ENCODE data around the gene MACROD1.

The MACROD1 gene

DNA sequence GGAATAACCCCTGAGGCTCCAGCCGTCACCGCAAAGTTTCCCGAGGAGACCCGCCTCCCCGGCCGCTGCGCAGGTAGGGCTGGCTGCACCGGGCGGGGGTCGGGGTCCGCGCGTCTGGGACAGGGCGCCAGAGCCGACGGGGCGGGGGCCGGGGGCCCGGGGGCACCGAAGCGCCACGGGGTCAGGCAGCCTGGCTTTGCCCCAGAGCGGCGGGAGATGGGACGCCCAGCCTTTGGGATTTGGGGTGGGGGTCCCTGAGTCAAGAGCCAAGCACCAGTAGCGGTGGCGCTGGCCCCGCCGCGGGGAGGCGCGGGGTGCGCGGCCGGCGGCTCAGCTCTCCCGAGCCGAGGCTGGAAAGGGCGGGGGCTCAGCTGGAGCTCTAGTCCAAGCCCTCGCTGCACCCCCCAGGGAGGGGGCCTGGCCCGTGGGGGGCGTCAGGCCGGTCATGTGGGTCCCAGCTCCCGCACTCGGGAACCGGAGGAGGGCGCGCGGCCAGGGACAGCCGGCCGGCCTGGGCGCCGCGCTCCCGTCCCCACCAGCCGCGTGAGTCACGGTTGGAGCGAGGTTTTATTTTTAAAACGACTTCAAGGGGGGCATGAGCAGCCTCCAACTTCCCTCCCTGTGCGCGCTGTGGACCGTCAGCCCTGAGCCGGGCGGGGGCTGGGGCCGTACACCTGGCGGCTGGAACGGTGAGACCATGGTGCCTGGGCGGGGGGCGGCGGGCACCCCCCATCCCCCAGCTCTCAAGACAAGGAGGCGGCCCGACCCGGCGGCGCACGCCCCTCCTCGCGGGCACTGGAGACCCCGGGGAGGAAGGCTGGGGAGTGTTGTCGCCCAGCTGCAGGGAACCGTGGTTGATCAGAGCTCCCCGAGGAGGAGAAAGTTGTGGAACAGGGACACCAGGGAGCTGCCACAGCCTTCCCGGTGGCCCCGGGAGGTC lies 129.6 kb downstream of the MACROD1 start:
- peak; percentile 35 for DNase-seq (ENCODE audit: low spot score)

DNA sequence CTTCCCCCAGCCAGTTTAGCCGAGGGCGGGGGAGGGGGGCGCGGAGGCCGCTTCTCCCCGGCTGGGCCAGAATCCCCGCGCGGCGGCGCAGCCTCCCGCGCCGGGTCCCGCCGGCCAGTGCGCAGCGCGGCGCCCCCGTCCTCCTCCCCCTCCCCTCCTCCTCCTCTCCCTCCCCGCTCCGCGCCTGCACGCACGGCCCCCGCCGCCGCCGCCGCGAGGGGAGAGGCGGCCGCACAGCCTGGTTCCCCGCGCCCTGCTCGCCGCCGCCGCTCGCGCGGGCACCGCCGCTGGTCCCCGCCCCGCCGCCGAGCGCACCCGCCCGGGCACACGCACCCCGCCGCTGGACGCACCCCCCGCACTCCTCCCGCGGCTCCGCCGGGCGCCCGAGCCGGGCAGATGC lies 130.3 kb downstream of the MACROD1 start, which contains the start of gene FLRT1:
Gene FLRT1 (plus strand): TSS at position 356 of the 400 bp plus-strand sequence. CDS start 80,337 bp downstream, outside the sequence.
- DNase-seq (ENCODE audit: low spot score): peak; percentile 60

DNA sequence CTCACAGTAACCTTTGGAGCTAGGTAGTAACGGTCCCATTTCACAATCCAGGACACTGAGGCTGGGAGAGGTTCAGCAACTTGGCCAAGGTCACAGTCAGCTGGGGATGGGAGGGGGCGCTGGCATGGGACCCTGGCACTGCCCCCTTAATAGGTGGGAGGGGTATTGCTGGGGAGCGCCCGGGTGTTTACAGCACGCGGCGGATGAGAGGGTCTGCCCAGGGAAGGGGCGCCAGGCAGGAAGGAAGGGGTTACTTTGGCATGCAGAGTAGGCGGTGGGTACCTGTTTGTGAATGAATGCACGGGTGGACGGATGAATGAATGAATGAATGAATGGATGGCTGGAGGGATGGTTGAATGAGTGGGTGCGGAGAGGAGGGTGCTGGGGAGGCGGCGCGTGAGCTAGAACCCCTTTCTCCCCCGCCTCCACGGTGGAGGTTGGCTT lies 130.8 kb downstream of the MACROD1 start:
- no peak for DNase-seq (ENCODE audit: low spot score)

DNA sequence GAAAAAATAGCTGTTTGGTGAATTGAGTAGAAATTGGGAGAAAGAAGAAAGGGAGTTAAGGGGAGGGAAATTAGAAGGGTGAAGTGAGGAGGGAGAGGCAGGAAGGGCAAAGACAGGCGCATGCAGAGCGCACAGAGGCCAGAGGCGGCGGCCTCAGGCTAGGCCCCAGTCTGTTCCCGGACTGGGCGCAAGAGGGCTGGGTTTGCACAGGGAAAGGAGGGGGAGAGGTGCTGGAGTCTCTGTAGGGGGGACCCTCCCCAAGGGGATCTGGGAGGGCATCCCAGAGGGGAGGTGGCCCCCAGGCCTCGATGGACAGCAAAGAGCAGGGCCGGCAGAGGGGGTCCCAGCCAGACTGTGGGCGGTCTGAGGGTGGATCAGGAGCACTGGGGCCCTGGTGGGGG lies 131.5 kb downstream of the MACROD1 start:
- no peak for DNase-seq (ENCODE audit: low spot score)

DNA sequence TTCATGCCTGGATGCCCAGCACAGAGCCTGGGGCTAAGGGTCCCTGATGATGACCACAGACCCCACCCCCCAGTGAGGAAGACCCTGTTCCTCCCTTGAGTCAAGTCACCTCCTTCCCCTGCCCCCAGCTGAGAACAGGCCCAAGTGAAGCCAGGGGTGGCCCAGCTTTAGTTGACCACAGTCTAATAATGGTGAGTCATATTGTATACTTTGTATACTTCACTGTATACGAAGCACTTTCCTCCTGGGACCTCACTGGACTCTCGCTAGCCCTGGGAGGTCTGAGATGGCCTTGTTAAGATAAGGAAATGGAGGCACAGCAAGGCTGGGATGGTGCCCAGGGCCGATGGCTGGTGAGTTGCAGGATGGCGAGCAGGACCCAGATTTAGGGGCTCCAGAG lies 133.9 kb downstream of the MACROD1 start:
- no peak for DNase-seq (ENCODE audit: low spot score)

DNA sequence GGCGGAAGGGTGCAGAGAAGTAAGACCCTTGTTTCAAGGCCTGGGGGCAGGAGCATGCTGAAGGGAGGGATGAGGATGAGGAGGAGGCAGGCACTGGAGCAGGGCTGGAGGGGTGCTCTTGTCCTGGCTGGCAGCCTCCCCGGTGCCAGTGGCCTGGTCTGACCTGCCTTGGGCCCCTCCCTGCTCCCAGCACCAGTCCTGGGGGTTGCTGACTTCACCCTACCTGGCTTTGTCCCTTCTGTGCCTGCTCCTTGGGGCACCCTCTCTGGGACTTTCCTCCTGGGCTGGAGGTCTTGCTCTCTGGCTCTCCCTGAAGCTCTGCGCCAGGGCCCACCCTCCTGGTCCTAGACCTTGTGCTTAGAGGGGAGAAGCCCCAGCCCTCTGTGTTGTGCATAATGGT lies 134.9 kb downstream of the MACROD1 start:
- no peak for DNase-seq (ENCODE audit: low spot score)

DNA sequence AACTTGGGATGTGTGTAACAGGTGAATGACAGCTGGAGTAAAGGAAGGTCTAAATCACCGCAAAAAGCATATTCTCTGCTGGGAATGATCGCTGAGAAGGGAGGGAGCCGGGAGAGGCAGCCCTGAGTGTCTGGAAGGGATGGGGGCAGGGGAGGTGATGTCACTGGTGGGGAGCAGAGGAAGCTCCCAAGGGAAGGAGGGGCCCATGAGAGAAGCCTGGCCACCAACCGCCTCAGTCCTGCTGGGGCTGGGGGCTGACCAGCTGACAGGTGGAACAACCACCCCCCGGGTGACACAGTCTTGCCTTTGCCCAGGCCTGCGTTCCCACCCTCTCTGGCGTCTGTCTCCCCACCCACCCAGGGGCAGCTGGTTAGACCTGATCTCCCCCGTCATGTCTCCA lies 136.1 kb downstream of the MACROD1 start:
- DNase-seq (ENCODE audit: low spot score): no peak

DNA sequence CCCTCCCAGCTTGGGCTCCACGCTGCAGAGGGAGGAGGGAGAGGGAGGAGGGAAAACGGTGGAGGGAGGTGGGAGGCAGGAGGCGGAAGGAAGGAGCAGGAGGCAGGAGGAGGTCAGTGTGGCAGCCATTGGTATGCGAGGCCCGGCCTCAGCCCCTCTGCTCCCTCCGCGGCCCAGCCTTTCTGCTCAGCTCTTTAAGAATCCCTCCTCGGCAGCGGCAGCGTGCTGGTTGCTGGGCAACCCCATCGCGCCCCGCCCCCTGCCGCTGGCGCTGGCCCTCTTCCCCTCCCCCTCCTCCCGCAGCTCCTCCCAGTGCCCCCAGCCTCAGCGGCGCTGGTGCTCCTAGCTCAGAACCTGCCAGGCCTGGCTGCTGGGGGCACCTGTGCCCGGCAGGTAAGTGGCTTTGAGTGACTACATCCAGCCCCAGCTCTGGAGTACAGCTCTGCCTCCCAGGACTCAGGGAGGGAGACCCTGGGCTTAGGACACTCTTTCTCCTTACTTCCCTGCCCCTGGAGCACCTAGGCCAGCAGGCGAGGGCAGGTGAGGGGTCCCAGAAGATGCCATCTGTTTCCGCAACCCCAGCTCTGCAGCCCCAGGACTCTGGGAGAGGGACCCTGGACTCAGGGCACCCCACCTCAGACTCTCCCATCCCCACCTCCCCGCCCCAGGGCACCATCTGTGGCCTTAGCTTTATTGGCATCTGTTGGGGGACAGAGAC lies 137.4 kb downstream of the MACROD1 start:
- DNase-seq (ENCODE audit: low spot score): peak; percentile 40

DNA sequence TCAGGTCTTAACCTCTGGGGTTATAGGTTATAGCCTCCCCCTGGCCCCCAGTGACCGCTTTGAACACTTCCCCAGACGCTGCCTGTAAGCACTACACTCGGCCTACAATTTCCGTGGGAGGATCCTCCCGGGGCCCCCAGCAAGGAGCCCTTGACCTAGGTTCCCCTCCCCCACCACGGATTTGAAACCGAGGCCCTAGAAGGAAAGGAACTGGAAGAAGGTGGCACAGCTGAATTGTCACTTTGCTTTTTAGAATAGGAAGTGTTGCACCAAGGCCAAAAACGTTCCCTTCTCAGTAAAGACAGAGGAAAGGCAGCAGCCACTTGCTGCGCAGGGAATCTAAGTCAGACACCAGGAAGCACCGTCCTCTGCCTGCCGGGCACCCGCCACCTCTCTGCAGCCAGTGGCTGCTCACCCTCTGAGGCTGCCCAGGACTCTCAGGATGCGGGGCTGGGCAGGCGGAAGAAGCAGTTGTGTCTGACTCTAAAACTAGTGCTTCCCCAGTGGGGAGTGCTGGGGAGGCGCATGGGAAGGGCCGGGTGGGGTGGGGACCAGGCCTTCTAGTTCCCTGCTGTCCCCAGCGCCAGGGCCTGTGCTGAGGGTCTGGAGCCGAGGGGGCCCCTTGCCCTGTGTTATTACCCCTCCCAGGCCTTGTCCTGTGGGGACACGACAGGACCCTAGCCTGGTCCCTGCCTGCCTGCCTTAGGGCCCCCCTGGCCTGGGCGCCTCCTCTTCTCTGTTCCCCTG lies 138.1 kb downstream of the MACROD1 start:
- DNase-seq (ENCODE audit: low spot score): no peak

DNA sequence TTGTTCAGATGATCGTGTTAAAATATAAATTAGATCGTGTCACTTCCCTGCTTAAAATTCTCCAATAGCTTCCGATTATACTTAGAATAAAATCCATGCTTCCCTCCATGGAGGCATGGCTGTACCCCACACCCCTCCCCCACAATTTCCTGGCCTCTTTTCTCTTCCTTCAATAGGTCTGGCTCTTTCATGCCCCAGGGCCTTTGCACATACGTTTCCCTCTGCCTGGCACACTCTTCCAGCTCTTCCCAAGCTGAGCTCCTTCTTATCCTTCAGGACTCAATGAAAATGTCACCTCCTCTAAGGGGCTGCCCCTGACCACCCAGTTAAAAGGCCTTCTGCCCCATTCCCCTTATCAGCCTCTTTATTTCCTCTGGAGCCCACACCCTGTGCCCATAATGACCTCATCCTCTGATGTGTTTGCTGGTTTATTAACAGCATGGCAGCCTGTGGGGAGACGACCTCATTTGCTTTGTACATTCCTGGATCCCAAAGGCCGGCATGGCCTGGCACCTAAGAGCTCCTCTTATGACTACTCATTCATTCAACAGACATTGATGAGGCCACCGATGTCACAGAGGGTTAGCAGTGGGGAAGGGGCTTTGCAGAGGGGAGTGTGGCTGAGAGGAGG lies 139.2 kb downstream of the MACROD1 start:
- DNase-seq (ENCODE audit: low spot score): no peak

DNA sequence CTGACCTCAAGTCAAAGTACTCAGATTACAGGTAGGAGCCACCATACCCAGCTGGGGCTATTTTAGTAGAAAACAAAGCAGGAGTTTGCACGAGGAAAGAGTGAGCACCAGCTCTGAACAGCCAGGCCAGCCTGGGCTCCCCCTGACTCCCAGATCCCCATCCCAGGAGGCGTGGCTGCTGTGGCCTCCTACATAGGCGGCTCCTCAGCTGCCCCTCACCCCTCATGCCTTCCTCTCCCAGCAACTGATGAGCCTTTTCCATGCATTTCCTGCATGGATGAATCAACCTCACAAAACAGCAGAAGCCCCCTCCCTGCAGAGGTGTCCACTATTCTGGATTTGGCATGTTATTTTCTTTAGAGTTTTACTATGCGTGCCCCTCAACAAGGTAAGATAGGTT lies 140.7 kb downstream of the MACROD1 start:
- no peak for DNase-seq (ENCODE audit: low spot score)

DNA sequence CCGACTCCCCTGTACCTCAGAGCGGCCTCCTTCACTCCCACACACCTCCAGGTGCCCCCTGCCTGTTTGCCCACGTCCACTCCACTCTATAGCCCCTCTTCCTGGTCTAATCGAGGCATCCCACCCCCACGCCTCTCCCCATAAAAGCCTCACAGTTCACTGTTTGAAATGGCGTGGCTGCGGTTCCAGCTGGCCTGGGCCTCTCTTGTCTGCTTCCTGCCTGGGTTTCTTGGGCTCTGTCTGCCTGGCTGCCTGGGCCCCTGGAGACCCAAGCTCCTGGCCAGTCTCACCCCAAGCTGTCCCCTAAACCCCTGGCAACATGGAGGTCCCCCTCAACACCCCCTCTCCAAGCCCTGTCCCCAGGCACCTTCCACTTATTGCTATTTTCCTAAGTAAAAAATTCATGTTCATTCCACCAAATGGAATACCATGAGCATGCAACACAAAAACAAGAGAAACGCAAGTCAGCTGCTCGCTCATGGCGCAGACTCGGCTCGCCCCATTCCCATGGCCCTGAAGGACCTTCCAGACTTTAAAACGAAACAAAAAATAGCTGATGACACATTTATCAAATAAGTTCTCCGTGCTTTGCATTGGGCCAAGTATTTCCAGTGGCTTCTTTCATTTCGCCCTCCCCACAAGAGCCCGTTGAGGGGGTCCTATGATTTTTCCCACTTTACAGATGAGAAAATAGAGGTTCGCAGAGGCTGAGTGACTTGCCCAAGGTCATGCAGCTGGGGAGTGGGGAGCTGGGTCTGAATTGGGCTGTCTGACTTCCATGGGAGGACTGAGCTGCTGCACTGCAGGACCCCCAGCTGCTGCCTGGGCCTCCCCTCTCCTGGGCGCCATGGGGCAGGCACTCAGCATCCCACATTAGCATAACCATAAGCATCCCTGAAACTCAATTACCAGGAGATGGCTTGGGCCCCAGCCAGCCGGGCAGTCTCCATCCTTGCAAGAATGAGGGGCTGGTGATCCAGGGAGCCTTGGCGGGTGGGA lies 141.9 kb downstream of the MACROD1 start:
- DNase-seq (ENCODE audit: low spot score): no peak

DNA sequence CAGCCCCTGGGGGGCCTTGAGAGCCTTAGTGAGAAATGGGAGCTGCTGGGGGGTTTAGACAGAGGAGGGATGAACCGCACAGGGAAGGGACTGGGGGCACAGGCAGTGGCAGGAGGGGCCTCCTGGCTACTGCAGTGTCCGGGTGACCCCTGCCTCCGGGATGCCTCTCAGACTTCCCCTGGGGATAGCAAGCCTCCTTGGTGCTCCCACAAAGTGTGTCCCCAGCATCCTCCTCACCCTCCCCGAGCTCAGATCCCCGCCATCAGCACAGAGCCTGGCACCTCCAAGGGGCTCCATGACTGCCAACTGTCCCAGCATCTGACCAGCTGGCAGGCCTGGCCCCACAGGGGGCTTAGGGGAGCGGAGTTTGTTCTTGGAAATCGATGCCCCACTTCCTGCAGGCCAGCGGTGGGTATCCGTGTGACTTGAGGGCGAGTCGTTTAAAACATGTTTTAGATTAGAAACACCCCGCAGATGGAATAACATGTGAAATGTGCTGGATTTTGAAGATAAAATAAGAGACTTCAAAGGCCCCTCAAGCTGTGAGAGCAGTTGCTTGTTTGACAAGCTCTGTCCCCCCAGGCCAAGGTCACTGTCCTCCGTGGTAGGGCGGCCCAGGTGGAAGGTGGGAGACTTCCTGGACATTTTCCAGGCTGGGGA lies 143.7 kb downstream of the MACROD1 start:
- no peak for DNase-seq (ENCODE audit: low spot score)

DNA sequence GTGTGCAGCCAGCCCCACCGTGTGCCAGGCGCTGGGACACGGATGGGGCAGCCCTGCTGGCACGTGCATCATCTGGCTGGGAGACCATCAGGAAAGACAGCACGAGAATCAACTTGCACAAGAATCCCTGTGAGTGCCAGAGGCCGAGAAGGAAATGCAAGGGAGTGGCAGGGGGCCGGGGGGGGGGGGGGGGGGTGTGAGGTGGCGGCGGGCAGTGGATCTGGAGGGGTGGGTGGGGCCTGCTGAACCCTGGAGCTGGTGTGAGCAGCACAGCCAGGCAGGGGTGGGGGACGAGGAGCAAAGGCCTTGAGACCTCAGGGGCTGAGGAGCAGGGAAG lies 144.2 kb downstream of the MACROD1 start:
- DNase-seq (ENCODE audit: low spot score): no peak

DNA sequence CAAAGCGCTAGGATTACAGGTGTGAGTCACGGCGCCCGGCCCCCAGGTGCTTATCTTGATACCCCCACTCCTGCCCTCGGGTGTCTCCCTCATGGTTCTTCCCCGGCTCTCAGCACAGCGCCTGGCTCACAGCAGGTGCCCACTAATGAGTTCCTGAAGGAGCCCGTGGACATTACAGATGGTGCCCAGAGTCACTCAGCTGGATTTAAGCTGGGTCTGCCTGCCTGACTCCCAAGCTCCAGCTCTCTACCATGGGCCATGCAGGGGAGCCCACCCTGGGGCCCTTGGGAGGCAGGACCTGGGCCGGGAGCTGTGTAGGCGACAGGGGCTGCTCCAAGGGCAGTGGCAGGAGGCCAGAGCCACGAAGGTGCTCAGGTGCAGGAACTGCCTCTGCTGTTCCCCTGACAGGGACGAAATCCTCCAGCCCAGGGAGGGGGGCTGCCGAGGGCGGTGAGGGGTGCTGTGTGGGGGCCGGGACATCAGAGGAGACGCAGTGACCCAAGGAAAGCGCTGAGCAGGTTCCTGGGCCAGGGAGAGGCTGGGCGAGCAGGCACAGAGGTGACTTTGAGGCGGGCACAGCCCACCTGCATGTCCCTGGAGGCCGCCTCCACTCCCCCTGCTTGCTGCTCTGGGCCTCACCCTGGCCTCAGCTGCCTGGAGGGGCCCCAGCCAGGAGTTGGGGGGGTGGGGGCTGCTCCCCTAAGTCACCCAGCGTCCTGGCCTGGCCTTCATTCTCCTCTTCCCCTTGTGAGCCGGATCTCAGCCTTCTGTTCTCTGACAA lies 144.7 kb downstream of the MACROD1 start:
- no peak for DNase-seq (ENCODE audit: low spot score)

DNA sequence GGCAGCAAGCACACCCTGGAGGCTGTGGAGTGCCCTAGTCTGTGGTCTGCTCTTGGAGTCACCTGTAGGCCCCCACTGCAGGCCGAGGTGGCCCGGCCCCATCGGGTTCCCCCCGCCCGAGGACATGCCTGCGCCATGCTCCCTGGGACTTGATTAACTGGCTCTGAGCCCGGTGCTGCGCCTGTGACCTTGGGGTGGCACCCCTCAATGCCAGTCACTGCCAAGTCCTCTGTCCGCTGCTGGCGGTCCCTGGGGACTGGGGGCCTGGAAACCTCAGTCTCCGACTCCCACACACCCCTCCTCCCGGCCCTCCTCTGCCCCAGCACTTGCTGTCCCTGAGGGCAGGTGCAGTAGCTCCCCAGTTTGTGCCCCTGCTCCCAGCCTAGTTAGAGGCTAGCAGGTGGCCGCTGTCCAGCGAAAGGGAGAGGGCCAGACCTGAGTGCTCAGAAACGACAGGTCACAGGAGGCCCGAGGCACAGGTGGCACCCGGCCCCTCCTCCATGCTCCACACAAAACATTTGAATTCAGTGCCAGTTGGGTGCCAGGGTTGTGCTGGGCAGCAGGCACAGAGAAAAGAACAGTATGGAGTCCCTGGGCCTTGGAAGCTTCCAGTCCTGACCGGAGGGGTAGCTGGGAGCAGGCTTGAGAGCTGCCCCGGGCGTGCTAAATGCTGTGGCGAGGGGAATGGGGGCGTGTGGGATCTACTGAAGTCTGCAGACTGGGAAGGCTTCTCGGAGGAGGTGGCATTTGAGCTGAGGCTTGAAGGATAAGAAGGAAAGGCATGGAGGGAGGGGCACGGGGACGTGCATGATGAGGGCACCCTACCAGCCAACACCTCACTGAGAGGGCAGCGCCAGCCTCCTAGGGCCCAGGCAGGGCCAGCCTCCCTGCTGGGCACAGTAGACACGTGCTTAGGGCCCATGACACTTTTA lies 146.5 kb downstream of the MACROD1 start:
- no peak for DNase-seq (ENCODE audit: low spot score)

DNA sequence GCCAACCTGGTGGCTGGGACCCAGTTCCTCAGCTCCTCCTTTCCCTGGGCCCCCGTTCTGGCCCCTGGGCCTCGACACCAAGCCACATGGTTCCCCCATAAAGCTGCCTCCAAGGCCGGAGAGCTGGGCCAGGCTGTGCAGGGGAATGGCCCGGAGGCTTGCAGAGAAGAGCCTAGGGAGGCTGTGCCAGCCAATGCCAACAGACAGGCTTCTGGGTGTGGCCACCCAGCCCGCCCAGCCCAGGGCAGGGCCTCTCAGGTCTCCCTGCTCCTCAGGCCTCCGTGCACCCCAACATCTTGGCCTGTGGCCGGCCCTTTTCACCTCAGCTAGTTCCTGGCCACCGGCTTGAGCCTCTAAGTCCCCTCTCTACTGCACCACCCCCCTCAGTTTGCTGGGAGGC lies 147.6 kb downstream of the MACROD1 start:
- DNase-seq (ENCODE audit: low spot score): no peak

DNA sequence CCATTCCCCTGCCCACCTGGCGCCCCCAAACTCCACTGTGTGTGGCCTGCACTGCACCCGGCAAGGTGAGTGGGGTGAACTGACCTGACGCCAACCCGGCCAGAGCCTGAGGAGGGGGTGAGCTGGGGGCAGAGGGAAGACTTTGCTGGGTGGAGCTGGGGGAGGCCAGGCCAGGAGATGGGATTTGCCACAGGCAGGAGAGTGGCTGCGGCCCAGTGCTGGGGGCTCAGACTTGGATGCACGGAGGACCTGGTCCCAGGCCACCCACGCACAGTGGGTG lies 148.0 kb downstream of the MACROD1 start:
- no peak for DNase-seq (ENCODE audit: low spot score)

Measured in Ammon's horn (tissue), 1 donor.